ENCODE measurements around the gene ST6GALNAC1. TPM values are rescaled to one million over a fixed set of nuclear protein-coding genes. Genes with fewer than 3 reads are reported as not detected.
"Not testable (repeated sequence)": the region's sequence is repeated elsewhere in the genome, so short reads cannot be mapped to it uniquely, and the experiment has no call there.

ST6GALNAC1 gene
- total RNA-seq, 1 donor from 2014 or later: not detected

GRCh38 chr17:76625496-76625895 is 18.1 kb downstream of the ST6GALNAC1 start:
- Mint-ChIP-seq H3K27me3 (ENCODE audit: unreplicated experiment) (peaks cover 7% of the 10 kb centered on the region), H3K4me1 (ENCODE audit: low read depth, unreplicated experiment) (peaks cover 3% of the 10 kb centered on the region), H3K4me3 (ENCODE audit: unreplicated experiment) (no peak overlapping the region), H3K36me3 (ENCODE audit: unreplicated experiment) (peaks cover 4% of the 10 kb centered on the region), H3K27ac (ENCODE audit: unreplicated experiment) (no peak overlapping the region), H3K9me3 (ENCODE audit: unreplicated experiment) (peaks cover 3% of the 10 kb centered on the region)
- no peak for DNase-seq
- TF ChIP-seq CTCF (IDR thresholded peaks at IDR 0.05; ENCODE audit: partially characterized antibody, unreplicated experiment): no peak

GRCh38 chr17:76623271-76624146 is 20.0 kb downstream of the ST6GALNAC1 start:
- H3K9me3 Mint-ChIP-seq (ENCODE audit: unreplicated experiment): peaks cover 2% of the 10 kb centered on the region
- peak; percentile 95 for TF ChIP-seq CTCF (IDR thresholded peaks at IDR 0.05; ENCODE audit: partially characterized antibody, unreplicated experiment)
- no peaks in the 10 kb centered on the region for H3K36me3 Mint-ChIP-seq (ENCODE audit: unreplicated experiment)
- peak; percentile 88 for DNase-seq
- no peak overlapping the region for H3K27ac Mint-ChIP-seq (ENCODE audit: unreplicated experiment)
- no peak overlapping the region for H3K4me3 Mint-ChIP-seq (ENCODE audit: unreplicated experiment)
- H3K27me3 Mint-ChIP-seq (ENCODE audit: unreplicated experiment): peaks cover 2% of the 10 kb centered on the region
- no peaks in the 10 kb centered on the region for H3K4me1 Mint-ChIP-seq (ENCODE audit: low read depth, unreplicated experiment)

GRCh38 chr17:76617838-76618237 is 25.7 kb downstream of the ST6GALNAC1 start:
- no peak overlapping the region for H3K4me3 Mint-ChIP-seq (ENCODE audit: unreplicated experiment)

GRCh38 chr17:76614912-76615617 is 28.5 kb downstream of the ST6GALNAC1 start:
- Mint-ChIP-seq H3K36me3 (ENCODE audit: unreplicated experiment) (peaks cover 12% of the 10 kb centered on the region), H3K4me1 (ENCODE audit: low read depth, unreplicated experiment) (peaks cover 2% of the 10 kb centered on the region)
- no peak for DNase-seq

More at GRCh38 chr17:76617838-76618237, 25.7 kb downstream of the ST6GALNAC1 start:
- Mint-ChIP-seq H3K27ac (ENCODE audit: unreplicated experiment) (no peak overlapping the region), H3K4me1 (ENCODE audit: low read depth, unreplicated experiment) (no peaks in the 10 kb centered on the region), H3K9me3 (ENCODE audit: unreplicated experiment) (peaks cover 5% of the 10 kb centered on the region), H3K36me3 (ENCODE audit: unreplicated experiment) (no peaks in the 10 kb centered on the region), H3K27me3 (ENCODE audit: unreplicated experiment) (peaks cover 3% of the 10 kb centered on the region)
- TF ChIP-seq CTCF (IDR thresholded peaks at IDR 0.05; ENCODE audit: partially characterized antibody, unreplicated experiment): no peak
- no peak for DNase-seq

GRCh38 chr17:76614064-76614759 is 29.3 kb downstream of the ST6GALNAC1 start:
- H3K27ac Mint-ChIP-seq (ENCODE audit: unreplicated experiment); DNase-seq; H3K9me3 Mint-ChIP-seq (ENCODE audit: unreplicated experiment); H3K4me1 Mint-ChIP-seq (ENCODE audit: low read depth, unreplicated experiment); H3K27me3 Mint-ChIP-seq (ENCODE audit: unreplicated experiment); H3K4me3 Mint-ChIP-seq (ENCODE audit: unreplicated experiment): not testable (repeated sequence)
- peaks cover 12% of the 10 kb centered on the region for H3K36me3 Mint-ChIP-seq (ENCODE audit: unreplicated experiment)

More at GRCh38 chr17:76614912-76615617, 28.5 kb downstream of the ST6GALNAC1 start:
- TF ChIP-seq CTCF (IDR thresholded peaks at IDR 0.05; ENCODE audit: partially characterized antibody, unreplicated experiment): no peak
- Mint-ChIP-seq H3K9me3 (ENCODE audit: unreplicated experiment) (peaks cover 5% of the 10 kb centered on the region), H3K27ac (ENCODE audit: unreplicated experiment) (no peak overlapping the region), H3K4me3 (ENCODE audit: unreplicated experiment) (no peak overlapping the region), H3K27me3 (ENCODE audit: unreplicated experiment) (peaks cover 3% of the 10 kb centered on the region)

All from glutamatergic neuron (in vitro differentiated cells).